ENCODE data around the gene ZDHHC8.

DNA sequence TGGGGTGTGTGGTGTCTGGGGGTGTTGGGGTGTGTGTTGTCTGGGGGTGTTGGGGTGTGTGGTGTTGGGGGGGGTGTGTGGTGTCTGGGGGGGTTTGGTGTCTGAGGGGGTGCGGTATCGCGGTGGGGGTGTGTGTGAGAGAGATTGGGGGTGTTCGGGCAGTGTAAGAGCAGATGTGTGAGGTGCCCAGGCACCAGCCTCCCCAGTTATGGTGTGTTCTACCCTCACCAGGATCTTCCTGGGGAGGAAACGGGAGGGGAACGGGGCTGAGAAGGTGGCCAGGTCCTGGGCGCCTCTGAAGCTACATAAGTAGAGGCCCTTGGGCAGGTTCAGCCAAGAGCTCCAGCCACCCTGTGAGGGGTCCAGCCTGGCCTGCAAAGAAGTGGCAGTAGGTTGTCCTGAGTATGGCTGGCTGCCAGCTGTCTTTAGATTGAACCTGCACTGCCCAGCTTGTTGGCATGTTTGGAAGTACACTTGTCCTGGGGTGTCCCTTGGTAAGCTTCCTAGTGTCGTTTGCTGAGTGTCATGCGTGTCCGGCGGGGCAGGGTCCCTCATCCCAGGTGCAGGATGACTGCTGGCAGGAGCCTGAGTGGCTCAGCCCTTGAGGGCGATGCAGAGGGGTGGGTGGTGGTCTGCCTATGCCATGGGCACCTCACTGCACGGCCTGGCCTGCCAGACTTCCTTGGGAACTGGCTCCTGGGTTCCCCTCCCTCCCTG, 8.1 kb upstream of the ZDHHC8 start:
- TF ChIP-seq, protein P1, sequence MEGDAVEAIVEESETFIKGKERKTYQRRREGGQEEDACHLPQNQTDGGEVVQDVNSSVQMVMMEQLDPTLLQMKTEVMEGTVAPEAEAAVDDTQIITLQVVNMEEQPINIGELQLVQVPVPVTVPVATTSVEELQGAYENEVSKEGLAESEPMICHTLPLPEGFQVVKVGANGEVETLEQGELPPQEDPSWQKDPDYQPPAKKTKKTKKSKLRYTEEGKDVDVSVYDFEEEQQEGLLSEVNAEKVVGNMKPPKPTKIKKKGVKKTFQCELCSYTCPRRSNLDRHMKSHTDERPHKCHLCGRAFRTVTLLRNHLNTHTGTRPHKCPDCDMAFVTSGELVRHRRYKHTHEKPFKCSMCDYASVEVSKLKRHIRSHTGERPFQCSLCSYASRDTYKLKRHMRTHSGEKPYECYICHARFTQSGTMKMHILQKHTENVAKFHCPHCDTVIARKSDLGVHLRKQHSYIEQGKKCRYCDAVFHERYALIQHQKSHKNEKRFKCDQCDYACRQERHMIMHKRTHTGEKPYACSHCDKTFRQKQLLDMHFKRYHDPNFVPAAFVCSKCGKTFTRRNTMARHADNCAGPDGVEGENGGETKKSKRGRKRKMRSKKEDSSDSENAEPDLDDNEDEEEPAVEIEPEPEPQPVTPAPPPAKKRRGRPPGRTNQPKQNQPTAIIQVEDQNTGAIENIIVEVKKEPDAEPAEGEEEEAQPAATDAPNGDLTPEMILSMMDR (IDR thresholded peaks at IDR 0.05 in 2 of 3, conservative IDR thresholded peaks at IDR 0.05 in 1 of 3; ENCODE audit: borderline replicate concordance in 1 of 3, insufficient read depth in 1 of 3, low read depth in 2 of 3, low read length in 2 of 3), result no peak
- no peak for TF ChIP-seq SIN3A (IDR thresholded peaks at IDR 0.05; ENCODE audit: low read depth)
- TF ChIP-seq ZNF274 (IDR thresholded peaks at IDR 0.05; ENCODE audit: low read depth, low read length), result no peak
- TF ChIP-seq, protein P2, sequence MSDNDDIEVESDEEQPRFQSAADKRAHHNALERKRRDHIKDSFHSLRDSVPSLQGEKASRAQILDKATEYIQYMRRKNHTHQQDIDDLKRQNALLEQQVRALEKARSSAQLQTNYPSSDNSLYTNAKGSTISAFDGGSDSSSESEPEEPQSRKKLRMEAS (IDR thresholded peaks at IDR 0.05), result no peak
- TF ChIP-seq JUND (IDR thresholded peaks at IDR 0.05), result no peak
- TF ChIP-seq CEBPB (IDR thresholded peaks at IDR 0.05; ENCODE audit: low read depth), result no peak
- no peak for TF ChIP-seq RAD21 (IDR thresholded peaks at IDR 0.05; ENCODE audit: low read depth)
- no peak for TF ChIP-seq POLR2A (IDR thresholded peaks at IDR 0.05; ENCODE audit: borderline replicate concordance, extremely low read depth, insufficient read depth, insufficient read length)
- no peak for TF ChIP-seq POLR2AphosphoS5 (IDR thresholded peaks at IDR 0.05; ENCODE audit: low read depth, low read length)
- TF ChIP-seq, protein P3, sequence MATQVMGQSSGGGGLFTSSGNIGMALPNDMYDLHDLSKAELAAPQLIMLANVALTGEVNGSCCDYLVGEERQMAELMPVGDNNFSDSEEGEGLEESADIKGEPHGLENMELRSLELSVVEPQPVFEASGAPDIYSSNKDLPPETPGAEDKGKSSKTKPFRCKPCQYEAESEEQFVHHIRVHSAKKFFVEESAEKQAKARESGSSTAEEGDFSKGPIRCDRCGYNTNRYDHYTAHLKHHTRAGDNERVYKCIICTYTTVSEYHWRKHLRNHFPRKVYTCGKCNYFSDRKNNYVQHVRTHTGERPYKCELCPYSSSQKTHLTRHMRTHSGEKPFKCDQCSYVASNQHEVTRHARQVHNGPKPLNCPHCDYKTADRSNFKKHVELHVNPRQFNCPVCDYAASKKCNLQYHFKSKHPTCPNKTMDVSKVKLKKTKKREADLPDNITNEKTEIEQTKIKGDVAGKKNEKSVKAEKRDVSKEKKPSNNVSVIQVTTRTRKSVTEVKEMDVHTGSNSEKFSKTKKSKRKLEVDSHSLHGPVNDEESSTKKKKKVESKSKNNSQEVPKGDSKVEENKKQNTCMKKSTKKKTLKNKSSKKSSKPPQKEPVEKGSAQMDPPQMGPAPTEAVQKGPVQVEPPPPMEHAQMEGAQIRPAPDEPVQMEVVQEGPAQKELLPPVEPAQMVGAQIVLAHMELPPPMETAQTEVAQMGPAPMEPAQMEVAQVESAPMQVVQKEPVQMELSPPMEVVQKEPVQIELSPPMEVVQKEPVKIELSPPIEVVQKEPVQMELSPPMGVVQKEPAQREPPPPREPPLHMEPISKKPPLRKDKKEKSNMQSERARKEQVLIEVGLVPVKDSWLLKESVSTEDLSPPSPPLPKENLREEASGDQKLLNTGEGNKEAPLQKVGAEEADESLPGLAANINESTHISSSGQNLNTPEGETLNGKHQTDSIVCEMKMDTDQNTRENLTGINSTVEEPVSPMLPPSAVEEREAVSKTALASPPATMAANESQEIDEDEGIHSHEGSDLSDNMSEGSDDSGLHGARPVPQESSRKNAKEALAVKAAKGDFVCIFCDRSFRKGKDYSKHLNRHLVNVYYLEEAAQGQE (IDR thresholded peaks at IDR 0.05; ENCODE audit: low read depth), result no peak
- no peak for TF ChIP-seq EZH2 (IDR thresholded peaks at IDR 0.05)
- no peak for TF ChIP-seq TCF7L2 (IDR thresholded peaks at IDR 0.05; ENCODE audit: borderline replicate concordance, extremely low read depth, insufficient read depth, insufficient read length)
- TF ChIP-seq EZH2phosphoT487 (IDR thresholded peaks at IDR 0.05; ENCODE audit: borderline replicate concordance), result no peak
- TF ChIP-seq, protein P4, sequence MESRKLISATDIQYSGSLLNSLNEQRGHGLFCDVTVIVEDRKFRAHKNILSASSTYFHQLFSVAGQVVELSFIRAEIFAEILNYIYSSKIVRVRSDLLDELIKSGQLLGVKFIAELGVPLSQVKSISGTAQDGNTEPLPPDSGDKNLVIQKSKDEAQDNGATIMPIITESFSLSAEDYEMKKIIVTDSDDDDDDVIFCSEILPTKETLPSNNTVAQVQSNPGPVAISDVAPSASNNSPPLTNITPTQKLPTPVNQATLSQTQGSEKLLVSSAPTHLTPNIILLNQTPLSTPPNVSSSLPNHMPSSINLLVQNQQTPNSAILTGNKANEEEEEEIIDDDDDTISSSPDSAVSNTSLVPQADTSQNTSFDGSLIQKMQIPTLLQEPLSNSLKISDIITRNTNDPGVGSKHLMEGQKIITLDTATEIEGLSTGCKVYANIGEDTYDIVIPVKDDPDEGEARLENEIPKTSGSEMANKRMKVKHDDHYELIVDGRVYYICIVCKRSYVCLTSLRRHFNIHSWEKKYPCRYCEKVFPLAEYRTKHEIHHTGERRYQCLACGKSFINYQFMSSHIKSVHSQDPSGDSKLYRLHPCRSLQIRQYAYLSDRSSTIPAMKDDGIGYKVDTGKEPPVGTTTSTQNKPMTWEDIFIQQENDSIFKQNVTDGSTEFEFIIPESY (IDR thresholded peaks at IDR 0.05; ENCODE audit: extremely low read depth, insufficient replicate concordance, low read length), result no peak

Measured in HCT116 (cell line).